Right lobe of liver (tissue), 4 donors: ENCODE data around the gene ACOX3.

Experiments
- CTCF ChIP-seq, 4 donors: fragments of 200-600 bp in 3 of 4; fragments of 450-650 bp in 1 of 4; IDR thresholded peaks; one replicate each; pipeline versions ENCODE4 v1.5.1 to v1.8.0; 2016 to 2022; ENCODE audit warnings: antibody characterized with exemption in 4 of 4, mild to moderate bottlenecking in 2 of 4
- POLR2A ChIP-seq: fragments of 450-650 bp; IDR thresholded peaks from one replicate; pipeline ENCODE4 v1.6.1; 2017; ENCODE audit warnings: antibody characterized with exemption, mild to moderate bottlenecking
- donor health status: DM: no; HTN: no; CAD: no.
- donor health status: DM: no; HTN: no; CAD: no.
- donor health status: DM: no; HTN: yes; CAD: no.

DNA sequence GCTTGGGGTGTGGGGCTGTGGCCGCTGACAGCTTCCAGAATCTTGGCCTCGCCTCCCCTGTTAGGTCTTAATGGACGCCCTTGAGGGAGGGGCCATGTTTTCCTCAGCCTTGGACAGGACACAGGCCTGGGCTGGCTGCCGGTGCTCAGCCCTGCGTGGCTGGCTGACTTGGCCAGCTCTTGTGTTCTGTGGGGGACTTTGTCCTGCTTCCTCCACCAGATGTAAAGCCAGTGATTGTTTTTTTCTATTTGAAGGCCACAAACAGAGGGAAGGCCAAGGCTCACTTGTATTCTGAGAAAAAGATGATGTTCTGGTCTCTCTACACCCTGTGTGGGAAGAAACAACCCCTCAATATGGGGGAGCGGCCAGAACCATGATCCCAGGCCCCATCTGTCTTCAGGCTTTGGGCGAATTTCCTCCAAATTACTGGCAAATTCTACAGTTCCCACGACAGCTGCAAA is 99.7 kb downstream of the ACOX3 start:
- TF ChIP-seq CTCF (IDR thresholded peaks at IDR 0.05) (no peak), POLR2A (no peak)
